Tibial nerve (tissue), 4 donors: ENCODE measurements around the gene MCOLN1. TPM values are rescaled to one million over a fixed set of nuclear protein-coding genes. Genes with fewer than 3 reads are reported as not detected.
A peak's percentile ranks its signal among the peaks of the same experiment; 100 is the strongest.

Experiments
- DNase-seq, 2 donors: peaks; one replicate each; pipeline ENCODE4 v3.0.0-alpha.2; 2019; ENCODE audit warnings: low spot score in 2 of 2
- H3K27ac ChIP-seq, 4 donors: fragments of 200-600 bp; sonication (generic) in 3 of 4; one replicate each; pipeline ENCODE4 v1.5.1; 2017 to 2019; ENCODE audit warnings: mild to moderate bottlenecking in 1 of 4
- H3K27me3 ChIP-seq, 2 donors: fragments of 200-600 bp; sonication (generic) in 1 of 2; one replicate each; pipeline versions ENCODE4 v1.5.1 to v1.6.0; 2017 to 2019
- H3K36me3 ChIP-seq, 3 donors: fragments of 200-600 bp; sonication (generic); one replicate each; pipeline ENCODE4 v1.5.1; 2018 to 2019
- H3K4me1 ChIP-seq, 4 donors: fragments of 200-600 bp; sonication (generic) in 3 of 4; one replicate each; pipeline ENCODE4 v1.5.1; 2017 to 2019
- H3K4me3 ChIP-seq, 4 donors: fragments of 200-600 bp; sonication (generic) in 3 of 4; one replicate each; pipeline ENCODE4 v1.5.1; 2017 to 2019; ENCODE audit warnings: mild to moderate bottlenecking in 1 of 4, moderate library complexity in 1 of 4
- H3K9me3 ChIP-seq, 4 donors: fragments of 200-600 bp; sonication (generic) in 3 of 4; one replicate each; pipeline ENCODE4 v1.5.1; 2017 to 2019
- CTCF ChIP-seq, 5 experiments: fragments of 200-600 bp in 3 of 5; fragments of 450-650 bp in 2 of 5; sonication (generic) in 3 of 5; IDR thresholded peaks; one replicate each; pipeline ENCODE4 v1.5.1; 2016 to 2019; ENCODE audit warnings: antibody characterized with exemption in 5 of 5, mild to moderate bottlenecking in 3 of 5, moderate library complexity in 2 of 5
- EP300 ChIP-seq, 2 donors: sonication (generic); formaldehyde crosslinking; IDR thresholded peaks; one replicate each; pipeline ENCODE4 v1.6.1; 2017; ENCODE audit warnings: antibody characterized with exemption in 2 of 2, mild to moderate bottlenecking in 1 of 2
- POLR2A ChIP-seq, 2 donors: fragments of 450-650 bp; IDR thresholded peaks; one replicate each; pipeline ENCODE4 v1.6.1; 2017; ENCODE audit warnings: antibody characterized with exemption in 2 of 2, mild to moderate bottlenecking in 2 of 2, moderate library complexity in 2 of 2
- WGBS, 2 donors: methylation state at CpG; one replicate each; pipeline ENCODE4 v1.1.5; 2018; 5-methylcytosine and 5-hydroxymethylcytosine counted together
- total RNA-seq, 4 donors: library from RNA; depleted of rRNA; stranded (reverse); fragments of >200 nt; gene quantifications; one replicate each; pipeline ENCODE4 v1.1.0, GENCODE V29; 2016

MCOLN1 gene
- total RNA-seq, 4 donors from 2014 or later: 21.3 to 52.2 (median 31.3) TPM

- no peak for DNase-seq
- TF ChIP-seq POLR2A (IDR thresholded peaks at IDR 0.05) (no peak), CTCF (IDR thresholded peaks at IDR 0.05) (no peak)
- Histone ChIP-seq H3K4me3 (no peak overlapping the region), H3K27me3 (no peaks in the 10 kb centered on the region), H3K9me3 (no peaks in the 10 kb centered on the region), H3K36me3 (peaks cover 0 to 80% (median 6%) of the 10 kb centered on the region in 3 donors), H3K4me1 (peaks cover 0 to 7% (median 0%) of the 10 kb centered on the region in 4 donors), H3K27ac (no peak overlapping the region)
- WGBS, 2 donors: 92 to 94% methylated on average over 35 to 41 of the region's 41 CpGs
Measured at GRCh38 chr19:7550169-7550770, 27.8 kb downstream of the MCOLN1 start.

- Histone ChIP-seq H3K9me3 (no peaks in the 10 kb centered on the region), H3K27ac (no peak overlapping the region), H3K27me3 (no peaks in the 10 kb centered on the region), H3K4me1 (peaks cover 0 to 7% (median 0%) of the 10 kb centered on the region in 4 donors), H3K4me3 (no peak overlapping the region), H3K36me3 (peaks cover 0 to 78% (median 7%) of the 10 kb centered on the region in 3 donors)
- no peak for DNase-seq
- WGBS, 2 donors: 31 to 37% methylated on average over 30 to 39 of the region's 51 CpGs
- no peak for TF ChIP-seq POLR2A (IDR thresholded peaks at IDR 0.05)
- TF ChIP-seq EP300 (IDR thresholded peaks at IDR 0.05): peak in 1 of 2 donors; percentile 17
Measured at GRCh38 chr19:7550987-7551761, 28.8 kb downstream of the MCOLN1 start.

GRCh38 chr19:7552781-7553180, 30.4 kb downstream of the MCOLN1 start:
- H3K27me3 ChIP-seq: no peaks in the 10 kb centered on the region
- H3K4me3 ChIP-seq: no peak overlapping the region
- TF ChIP-seq EP300 (IDR thresholded peaks at IDR 0.05): no peak
- no peak for TF ChIP-seq POLR2A (IDR thresholded peaks at IDR 0.05)
- no peak for TF ChIP-seq CTCF (IDR thresholded peaks at IDR 0.05)
- WGBS, 2 donors: 47 to 50% methylated on average over 2 of the region's 2 CpGs
- peaks cover 0 to 7% (median 0%) of the 10 kb centered on the region in 4 donors for H3K4me1 ChIP-seq
- no peaks in the 10 kb centered on the region for H3K9me3 ChIP-seq
- no peak for DNase-seq
- H3K36me3 ChIP-seq: peaks cover 2 to 80% (median 19%) of the 10 kb centered on the region in 3 donors
- no peak overlapping the region for H3K27ac ChIP-seq

GRCh38 chr19:7554565-7554964, 32.1 kb downstream of the MCOLN1 start:
- 91 to 92% methylated on average over 26 to 28 of the region's 28 CpGs for WGBS, 2 donors
- TF ChIP-seq POLR2A (IDR thresholded peaks at IDR 0.05) (no peak), CTCF (IDR thresholded peaks at IDR 0.05) (no peak), EP300 (IDR thresholded peaks at IDR 0.05) (no peak)
- no peak for DNase-seq
- H3K4me1 ChIP-seq: peaks cover 0 to 7% (median 0%) of the 10 kb centered on the region in 4 donors
- no peak overlapping the region for H3K27ac ChIP-seq
- H3K4me3 ChIP-seq: no peak overlapping the region
- no peaks in the 10 kb centered on the region for H3K27me3 ChIP-seq
- no peaks in the 10 kb centered on the region for H3K9me3 ChIP-seq
- H3K36me3 ChIP-seq: peaks cover 2 to 97% (median 19%) of the 10 kb centered on the region in 3 donors

- WGBS, 2 donors: 75 to 76% methylated on average over 44 to 53 of the region's 62 CpGs
- Histone ChIP-seq H3K9me3 (peaks cover 0 to 3% (median 0%) of the 10 kb centered on the region in 4 donors), H3K4me3 (no peak overlapping the region), H3K27me3 (no peaks in the 10 kb centered on the region), H3K4me1 (peaks cover 0 to 7% (median 0%) of the 10 kb centered on the region in 4 donors), H3K36me3 (peaks cover 2 to 97% (median 19%) of the 10 kb centered on the region in 3 donors), H3K27ac (no peak overlapping the region)
- no peak for TF ChIP-seq CTCF (IDR thresholded peaks at IDR 0.05)
- no peak for TF ChIP-seq POLR2A (IDR thresholded peaks at IDR 0.05)
- no peak for TF ChIP-seq EP300 (IDR thresholded peaks at IDR 0.05)
- DNase-seq: no peak
Measured at GRCh38 chr19:7554990-7555864, 32.8 kb downstream of the MCOLN1 start.
